ENCODE measurements around the gene TBC1D12.
"Not testable (repeated sequence)": the region's sequence is repeated elsewhere in the genome, so short reads cannot be mapped to it uniquely, and the experiment has no call there.

TBC1D12 gene

DNA sequence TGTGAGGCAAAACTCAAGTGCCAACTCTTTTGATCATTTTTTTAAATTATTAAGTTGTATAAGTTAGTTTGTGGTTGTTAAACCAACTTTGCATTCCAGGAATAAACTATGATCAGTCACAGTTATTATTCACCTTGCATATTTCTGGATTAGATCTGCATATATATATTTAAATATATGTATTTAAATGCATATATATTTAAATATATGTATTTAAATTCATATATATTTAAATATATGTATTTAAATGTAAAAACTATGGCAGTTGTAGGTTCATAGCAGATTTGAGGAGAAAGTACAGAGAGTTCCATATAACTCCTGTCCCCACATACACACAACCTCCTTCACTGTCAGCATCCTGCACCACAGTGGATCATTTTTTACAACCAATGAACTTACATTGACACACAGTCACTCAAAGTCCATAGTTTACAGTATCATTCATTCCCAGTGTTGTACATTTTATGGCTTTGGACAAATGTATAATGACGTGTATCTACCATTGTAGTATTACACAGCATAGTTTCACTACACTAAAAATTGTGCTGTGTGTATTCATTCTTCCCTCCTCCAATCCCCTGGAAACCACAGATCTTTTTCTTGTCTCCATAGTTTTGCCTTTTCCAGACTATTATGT lies 49.7 kb downstream of the TBC1D12 start:
- no peak for DNase-seq (ENCODE audit: low read depth in 2 of 2)

DNA sequence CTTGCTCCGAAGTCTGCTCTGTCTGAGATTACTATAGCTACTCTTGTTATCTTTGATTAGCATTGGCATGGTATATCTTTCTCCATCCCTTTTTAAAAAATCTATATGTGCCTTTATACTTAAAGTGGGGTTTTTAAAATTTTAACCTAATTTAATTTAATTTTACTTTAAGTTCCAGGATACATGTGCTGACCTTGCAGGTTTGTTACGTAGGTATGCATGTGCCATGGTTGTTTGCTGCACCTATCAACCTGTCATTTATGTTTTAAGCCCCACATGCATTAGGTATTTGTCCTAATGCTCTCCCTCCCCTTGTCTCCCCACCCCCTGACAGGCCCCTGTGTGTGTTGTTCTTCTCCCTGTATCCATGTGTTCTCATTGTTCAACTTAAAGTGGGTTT lies 54.6 kb downstream of the TBC1D12 start:
- no peak for DNase-seq (ENCODE audit: low read depth in 2 of 2)

DNA sequence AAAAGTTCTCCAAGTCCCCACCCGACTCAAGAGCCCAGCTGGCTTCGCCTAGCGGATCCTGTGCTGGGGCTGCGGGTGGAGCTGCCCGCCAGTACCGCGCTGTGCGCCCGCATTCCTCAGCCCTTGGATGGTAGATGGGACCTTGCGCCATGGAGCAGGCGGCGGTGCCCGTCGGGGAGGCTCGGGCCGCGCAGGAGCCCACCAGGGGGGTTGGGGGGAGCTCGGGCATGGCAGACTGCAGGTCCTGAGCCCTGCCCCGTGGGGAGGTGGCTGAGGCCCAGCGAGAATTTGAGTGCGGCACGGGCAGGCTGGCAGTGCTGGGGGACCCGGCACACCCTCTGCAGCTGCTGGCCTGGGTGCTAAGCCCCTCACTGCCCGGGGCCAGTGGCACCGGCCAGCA lies 57.0 kb downstream of the TBC1D12 start:
- DNase-seq (ENCODE audit: low read depth in 2 of 2): no peak

DNA sequence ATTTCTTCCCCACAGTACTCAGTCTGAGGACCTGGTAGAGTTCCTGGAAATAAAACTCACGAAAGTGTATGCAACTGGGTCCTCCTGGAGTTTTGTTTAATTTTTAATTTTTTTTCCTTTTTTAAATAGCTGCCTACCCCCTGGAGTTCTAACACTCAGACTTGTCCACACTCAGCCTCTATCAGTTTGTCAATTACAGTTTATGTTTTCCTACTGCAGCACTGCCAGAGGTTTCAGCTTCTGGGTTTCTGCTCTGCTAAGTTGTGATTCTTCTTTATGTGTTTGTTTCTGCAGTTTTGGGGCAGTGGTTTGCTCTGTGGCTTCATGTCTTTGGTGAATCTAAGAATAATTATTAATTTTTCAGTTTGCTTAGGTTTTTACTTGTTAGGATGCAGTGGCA lies 59.2 kb downstream of the TBC1D12 start:
- DNase-seq (ENCODE audit: low read depth in 2 of 2): no peak

DNA sequence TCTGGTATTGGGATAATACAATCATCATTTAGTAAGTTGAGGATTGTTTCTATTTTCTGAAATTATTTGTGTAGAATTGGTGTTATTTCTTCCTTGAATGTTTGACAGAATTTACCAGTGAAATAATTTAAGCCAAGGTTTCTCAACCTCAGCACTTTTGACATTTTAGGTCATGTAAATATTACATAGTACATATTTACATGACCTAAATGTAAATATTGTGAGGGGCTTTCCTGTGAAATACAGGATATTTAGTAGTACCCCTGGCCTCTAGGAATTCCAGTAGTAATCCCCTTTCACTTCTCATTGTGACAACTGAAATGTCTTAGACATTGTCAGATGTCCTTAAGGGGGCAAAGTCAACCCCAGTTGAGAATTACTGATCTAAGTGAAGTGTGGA lies 59.8 kb downstream of the TBC1D12 start:
- no peak for DNase-seq (ENCODE audit: low read depth in 2 of 2)

- DNase-seq (ENCODE audit: low read depth in 2 of 2): no peak
Observed at GRCh38 chr10:94465684-94466083, 63.3 kb downstream of the TBC1D12 start.

DNA sequence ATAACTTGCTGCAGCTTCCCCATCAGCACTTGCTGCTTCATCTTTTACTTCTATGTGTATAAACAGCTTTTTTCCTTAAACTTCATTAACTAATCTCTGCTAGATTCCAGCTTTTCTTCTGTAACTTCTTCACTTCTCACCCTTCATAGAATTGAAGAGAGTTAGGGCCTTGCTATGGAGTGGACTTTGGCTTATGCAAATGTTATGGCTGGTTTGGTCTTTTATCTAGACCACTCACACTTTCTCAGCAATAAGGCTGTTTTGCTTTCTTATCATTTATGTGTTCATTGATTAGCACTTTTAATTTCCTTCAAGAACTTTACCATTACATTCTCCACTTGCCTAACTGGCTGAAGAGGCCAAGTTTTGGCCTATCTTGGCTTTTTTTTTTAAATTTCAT lies 79.1 kb downstream of the TBC1D12 start:
- no peak for DNase-seq (ENCODE audit: low read depth in 2 of 2)

GRCh38 chr10:94483970-94484369 lies 81.6 kb downstream of the TBC1D12 start:
- DNase-seq (ENCODE audit: low read depth in 2 of 2): no peak

GRCh38 chr10:94485094-94485493 lies 82.8 kb downstream of the TBC1D12 start:
- DNase-seq (ENCODE audit: low read depth in 2 of 2): no peak

GRCh38 chr10:94487575-94487974 lies 85.2 kb downstream of the TBC1D12 start:
- no peak for DNase-seq (ENCODE audit: low read depth in 2 of 2)

GRCh38 chr10:94489107-94489506 lies 86.8 kb downstream of the TBC1D12 start:
- DNase-seq (ENCODE audit: low read depth in 2 of 2): no peak

DNA sequence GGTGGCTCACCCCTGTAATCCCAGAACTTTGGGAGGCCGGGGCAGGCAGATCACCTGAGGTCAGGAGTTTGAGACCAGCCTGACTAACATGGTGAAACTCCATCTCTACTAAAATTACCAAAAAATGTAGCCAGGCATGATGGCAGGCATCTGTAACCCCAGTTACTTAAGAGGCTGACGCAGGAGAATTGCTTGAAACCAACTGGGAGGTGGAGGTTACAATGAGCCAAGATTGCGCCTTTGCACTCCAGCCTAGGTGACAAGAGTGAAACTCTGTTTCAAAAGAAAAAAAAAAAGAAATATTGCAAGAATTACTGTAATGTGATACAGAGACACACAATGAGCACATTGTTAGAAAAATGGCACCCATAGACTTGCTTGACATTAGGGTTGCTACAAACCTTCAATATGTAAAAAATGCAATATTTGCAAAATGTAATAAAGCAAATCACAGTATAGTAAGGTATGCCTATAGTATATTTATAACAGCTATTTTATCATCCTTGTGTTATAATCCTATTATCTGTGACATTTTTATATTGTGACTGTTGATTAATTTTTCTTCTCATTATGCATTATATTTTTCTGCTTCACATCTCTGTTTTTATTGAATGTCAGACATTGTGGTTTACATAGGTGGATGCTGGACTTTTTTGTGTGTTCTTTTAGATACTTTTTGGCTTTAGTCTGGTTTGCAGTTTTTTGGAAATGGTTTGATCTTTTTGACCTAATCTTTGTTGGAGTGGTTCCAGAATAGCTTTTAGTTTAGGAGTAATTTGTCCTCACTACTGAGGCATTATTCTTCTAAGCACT lies 87.8 kb downstream of the TBC1D12 start:
- DNase-seq (ENCODE audit: low read depth in 2 of 2): no peak

- DNase-seq (ENCODE audit: low read depth in 2 of 2): no peak
Observed at GRCh38 chr10:94490789-94491039, 88.4 kb downstream of the TBC1D12 start.

- no peak for DNase-seq (ENCODE audit: low read depth in 2 of 2)
Observed at GRCh38 chr10:94493463-94493862, 91.1 kb downstream of the TBC1D12 start.

DNA sequence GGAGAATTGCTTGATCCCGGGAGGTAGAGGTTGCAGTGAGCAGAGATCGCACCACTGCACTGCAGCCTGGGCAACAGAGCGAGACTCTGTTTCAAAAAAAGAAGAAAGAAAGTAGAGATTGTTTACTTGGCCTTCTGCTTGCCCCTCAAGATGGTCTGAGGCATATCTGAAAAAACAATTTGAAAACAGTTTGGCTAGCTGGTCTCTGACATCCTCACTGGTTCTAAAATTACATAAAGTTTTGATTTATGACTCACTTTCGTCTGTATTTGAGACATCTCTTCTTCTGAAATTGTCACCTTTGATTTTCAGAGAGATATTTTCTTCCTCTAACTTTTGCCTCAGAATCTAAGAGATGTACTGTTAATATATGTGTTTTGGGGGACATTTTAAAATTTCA lies 93.7 kb downstream of the TBC1D12 start:
- DNase-seq (ENCODE audit: low read depth in 2 of 2): no peak

- no peak for DNase-seq (ENCODE audit: low read depth in 2 of 2)
Observed at GRCh38 chr10:94496646-94497045, 94.3 kb downstream of the TBC1D12 start.

- DNase-seq (ENCODE audit: low read depth in 2 of 2): no peak
Observed at GRCh38 chr10:94500063-94500462, 97.7 kb downstream of the TBC1D12 start.

DNA sequence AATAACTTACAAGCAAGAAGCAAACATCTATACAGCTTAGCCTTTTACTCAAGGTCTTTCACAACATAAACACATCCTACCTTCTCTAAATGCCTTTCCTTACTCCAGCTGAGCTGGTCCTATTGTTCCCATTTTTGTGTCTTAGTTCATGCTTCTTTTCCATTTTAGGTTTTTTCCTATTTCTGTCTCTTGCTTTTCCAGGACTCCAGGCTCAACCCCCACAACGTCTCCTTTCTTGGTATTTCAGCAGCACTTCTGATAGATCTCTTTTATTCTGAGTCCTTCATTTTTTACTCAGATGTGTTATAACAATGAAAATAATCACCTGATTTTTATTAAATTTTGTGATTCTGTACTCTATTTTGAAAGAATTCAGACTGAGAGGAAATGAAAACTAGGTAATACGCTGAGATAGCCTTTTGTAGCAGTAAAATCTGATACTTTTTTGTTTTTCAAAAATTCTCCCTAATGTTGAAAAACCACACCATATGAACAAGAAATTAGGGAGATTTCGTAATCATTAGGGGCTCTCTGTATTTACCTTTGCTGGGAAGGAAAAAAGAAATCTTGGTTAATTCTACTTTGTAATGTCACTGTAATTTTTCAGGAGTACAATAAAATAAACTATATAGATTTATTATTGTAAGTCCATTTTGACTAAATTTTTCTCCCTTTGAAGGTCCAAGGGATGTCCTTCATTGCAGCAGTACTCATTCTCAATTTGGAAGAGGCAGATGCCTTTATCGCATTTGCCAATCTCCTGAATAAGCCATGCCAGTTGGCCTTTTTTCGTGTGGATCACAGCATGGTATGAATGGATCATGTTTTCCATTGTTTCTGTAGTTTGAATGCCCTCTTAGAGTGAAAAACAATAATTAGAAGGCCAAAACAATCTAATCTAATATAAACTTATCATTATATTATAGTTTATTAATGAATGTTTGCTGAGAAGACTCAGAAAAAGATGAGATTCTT lies 119.2 kb downstream of the TBC1D12 start:
- DNase-seq (ENCODE audit: low read depth in 2 of 2): no peak

DNA sequence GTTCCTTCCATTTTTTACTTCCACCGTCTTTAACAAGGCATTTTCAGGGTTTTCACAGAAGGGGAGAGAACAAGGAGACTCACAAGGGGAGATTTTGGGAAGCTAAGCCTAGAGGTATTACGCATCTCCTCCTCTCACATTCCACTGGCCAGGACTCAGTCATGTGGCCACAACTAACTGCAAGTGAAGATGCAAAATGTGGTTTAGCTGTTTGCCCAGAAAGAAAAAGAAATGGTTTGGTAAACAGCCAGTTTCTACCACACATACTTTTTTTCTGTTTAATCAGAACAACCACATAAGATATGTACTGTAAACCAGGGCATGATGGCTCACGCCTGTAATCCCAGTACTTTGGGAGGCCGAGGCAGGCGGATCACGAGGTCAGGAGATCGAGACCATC lies 121.8 kb downstream of the TBC1D12 start:
- no peak for DNase-seq (ENCODE audit: low read depth in 2 of 2)

DNA sequence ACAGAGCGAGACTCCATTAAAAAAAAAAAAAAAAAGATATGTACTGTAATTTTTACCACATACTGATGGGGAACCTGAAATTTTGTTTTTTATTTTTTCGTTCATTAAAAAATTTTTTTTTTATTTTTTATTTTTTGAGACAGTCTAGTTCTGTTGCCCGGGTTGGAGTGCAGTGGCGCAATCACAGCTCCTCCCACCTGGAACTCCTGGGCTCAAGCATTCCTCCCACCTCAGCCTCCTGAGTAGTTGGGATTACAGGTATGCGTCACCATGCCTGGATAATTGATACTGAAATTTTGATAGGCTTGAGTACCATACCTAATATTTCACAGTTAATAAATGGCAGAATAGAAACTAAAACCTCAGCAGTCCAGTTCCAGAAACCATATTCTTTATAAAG lies 122.4 kb downstream of the TBC1D12 start:
- no peak for DNase-seq (ENCODE audit: low read depth in 2 of 2)

DNA sequence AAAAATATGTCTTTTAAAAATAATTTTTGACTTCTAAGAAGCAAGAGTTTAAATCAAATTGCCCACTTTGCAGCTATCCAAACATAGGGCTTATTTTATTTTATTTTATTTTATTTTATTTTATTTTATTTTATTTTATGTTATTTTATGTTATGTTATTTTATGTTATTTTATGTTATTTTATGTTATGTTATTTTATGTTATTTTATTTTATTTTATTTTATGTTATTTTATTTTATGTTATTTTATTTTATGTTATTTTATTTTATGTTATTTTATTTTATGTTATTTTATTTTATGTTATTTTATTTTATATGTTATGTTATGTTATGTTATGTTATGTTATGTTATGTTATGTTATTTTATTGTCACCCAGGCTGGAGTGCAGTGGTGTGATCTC lies 129.2 kb downstream of the TBC1D12 start:
- not testable (repeated sequence) for DNase-seq (ENCODE audit: low read depth in 2 of 2)

DNA sequence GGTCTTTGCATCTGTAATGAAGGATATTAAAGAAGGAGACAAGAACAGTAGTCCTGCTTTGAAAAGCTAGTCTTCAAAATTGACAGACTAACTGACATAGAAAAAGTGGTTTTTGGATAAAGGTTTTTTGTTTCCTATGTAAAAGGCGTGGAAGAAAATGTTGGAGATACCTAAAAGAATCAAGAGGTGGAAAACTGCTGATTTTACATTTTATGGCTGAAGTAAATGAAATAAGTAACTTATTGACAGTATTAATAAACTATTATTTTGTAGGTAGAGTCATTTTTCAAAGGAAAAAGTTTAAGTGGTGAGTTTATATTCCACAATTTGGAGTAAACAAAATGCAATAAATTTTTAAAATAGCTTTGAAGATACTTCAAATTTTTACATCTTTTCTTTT lies 130.7 kb downstream of the TBC1D12 start:
- DNase-seq (ENCODE audit: low read depth in 2 of 2): no peak

DNA sequence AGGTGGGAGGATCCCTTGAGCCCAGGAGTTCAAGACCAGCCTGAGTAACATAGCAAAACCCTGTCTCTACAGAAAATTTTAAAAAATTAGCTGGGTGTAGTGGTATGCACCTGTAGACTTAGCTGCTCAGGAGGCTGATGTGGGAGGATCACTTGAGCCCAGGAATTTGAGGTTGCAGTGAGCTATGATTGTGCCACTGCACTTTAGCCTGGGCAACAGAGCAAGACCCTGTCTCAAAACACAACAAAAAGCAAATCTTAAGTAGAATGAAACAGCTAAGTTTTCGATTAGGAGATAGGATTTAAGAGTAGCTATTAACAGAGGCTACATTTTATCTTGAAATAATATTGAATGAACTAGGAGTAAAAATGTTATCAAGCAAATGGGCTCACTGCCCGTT lies 139.9 kb downstream of the TBC1D12 start:
- not testable (repeated sequence) for DNase-seq (ENCODE audit: low read depth in 2 of 2)
